ENCODE measurements around the gene ZNF835.

GRCh38 chr19:56622374-56622773, 49.2 kb downstream of the ZNF835 start:
- TF ChIP-seq CTCF (conservative IDR thresholded peaks at IDR 0.05; ENCODE audit: low read depth, low read length) (no peak), EZH2 (IDR thresholded peaks at IDR 0.05; ENCODE audit: borderline replicate concordance, low read depth, low read length, poor library complexity, severe bottlenecking) (no peak)
